Endometrial microvascular endothelial cells (primary cell): ENCODE measurements around the gene PTPRT. TPM values are rescaled to one million over a fixed set of nuclear protein-coding genes. Genes with fewer than 3 reads are reported as not detected.

Source experiments
- in situ Hi-C: cut with HindIII; loops from 2 replicates; pipeline ENCODE4 v1.10.0; 2017; ENCODE audit warnings: low sequenced_read_pairs, low pct_unique_long_range_greater_than_20kb; ENCODE audit errors: inconsistent ontology term
- total RNA-seq: library from RNA; depleted of rRNA; stranded (reverse); fragments of >200 nt; gene quantifications from one replicate; pipeline ENCODE4 v1.2.3, GENCODE V29; 2015; ENCODE audit errors: inconsistent ontology term

Gene PTPRT
- total RNA-seq = not detected

GRCh38 chr20:43189554-43190331 is at the start of gene PTPRT:
Gene PTPRT (minus strand): TSS chr20:43189906. CDS start chr20:43189733, 173 bp downstream.
- in situ Hi-C loops = no loop called here

GRCh38 chr20:43238833-43239232 is 49.1 kb upstream of the PTPRT start:
- in situ Hi-C loops = no loop called here

- in situ Hi-C loops = no loop called here
Observed at GRCh38 chr20:43238266-43238665, 48.6 kb upstream of the PTPRT start.

- in situ Hi-C loops = no loop called here
Observed at GRCh38 chr20:43237651-43238168, 48.0 kb upstream of the PTPRT start.

- in situ Hi-C loops = no loop called here
Observed at GRCh38 chr20:43235998-43236397, 46.3 kb upstream of the PTPRT start.

- in situ Hi-C loops = no loop called here
Observed at GRCh38 chr20:43231829-43232228, 42.1 kb upstream of the PTPRT start.

- in situ Hi-C loops = no loop called here
Observed at GRCh38 chr20:43229696-43230095, 40.0 kb upstream of the PTPRT start.

GRCh38 chr20:43220612-43221011 is 30.9 kb upstream of the PTPRT start:
- in situ Hi-C loops = no loop called here

- in situ Hi-C loops = no loop called here
Observed at GRCh38 chr20:43210901-43211300, 21.2 kb upstream of the PTPRT start.

- in situ Hi-C loops = no loop called here
Observed at GRCh38 chr20:43209831-43210230, 20.1 kb upstream of the PTPRT start.

- in situ Hi-C loops = no loop called here
Observed at GRCh38 chr20:43205699-43206098, 16.0 kb upstream of the PTPRT start.

GRCh38 chr20:43202100-43202499 is 12.4 kb upstream of the PTPRT start:
- in situ Hi-C loops = no loop called here

GRCh38 chr20:43198607-43199006 is 8.9 kb upstream of the PTPRT start:
- in situ Hi-C loops = no loop called here

GRCh38 chr20:43196243-43196642 is 6.5 kb upstream of the PTPRT start:
- in situ Hi-C loops = no loop called here

- in situ Hi-C loops = no loop called here
Observed at GRCh38 chr20:43194137-43194536, 4.4 kb upstream of the PTPRT start.

GRCh38 chr20:43193443-43193842 is 3.7 kb upstream of the PTPRT start:
- in situ Hi-C loops = no loop called here

GRCh38 chr20:43191946-43192863 is 2.5 kb upstream of the PTPRT start:
- in situ Hi-C loops = no loop called here

GRCh38 chr20:43191143-43191542 is 1.4 kb upstream of the PTPRT start:
- in situ Hi-C loops = no loop called here

- in situ Hi-C loops = no loop called here
Observed at GRCh38 chr20:43190332-43190953, 737 bp upstream of the PTPRT start.
